ENCODE measurements around the gene NKIRAS1. TPM values are rescaled to one million over a fixed set of nuclear protein-coding genes. Genes with fewer than 3 reads are reported as not detected.
"Not testable (repeated sequence)": the region's sequence is repeated elsewhere in the genome, so short reads cannot be mapped to it uniquely, and the experiment has no call there.

NKIRAS1 gene
- total RNA-seq, 6 experiments from 2014 or later = 7.0 to 14.2 (median 8.5) TPM

DNA sequence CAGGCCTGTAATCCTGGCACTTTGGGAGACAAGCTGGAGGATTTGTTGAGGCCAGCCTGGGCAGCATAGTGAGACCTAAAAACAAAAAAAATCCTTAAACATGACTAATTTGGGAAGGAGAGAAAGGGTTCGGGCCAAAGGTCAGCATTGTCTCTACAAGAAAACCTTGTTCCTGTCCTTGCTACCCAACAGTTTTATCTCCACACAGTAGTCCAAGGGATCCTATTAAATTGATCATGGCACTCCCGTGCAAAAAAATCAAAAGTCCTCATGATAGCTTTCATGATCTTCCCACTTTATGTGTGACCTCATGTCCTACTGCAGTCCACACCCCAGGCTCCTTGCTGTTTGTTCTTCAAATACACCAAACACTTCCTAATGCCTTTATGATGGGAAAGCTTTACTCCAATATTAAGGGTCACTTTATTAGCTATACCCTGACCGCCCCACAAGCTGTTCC is 4.3 kb upstream of the NKIRAS1 start:
- no peak for TF ChIP-seq POLR2A (IDR thresholded peaks at IDR 0.05)
- TF ChIP-seq, protein P1, sequence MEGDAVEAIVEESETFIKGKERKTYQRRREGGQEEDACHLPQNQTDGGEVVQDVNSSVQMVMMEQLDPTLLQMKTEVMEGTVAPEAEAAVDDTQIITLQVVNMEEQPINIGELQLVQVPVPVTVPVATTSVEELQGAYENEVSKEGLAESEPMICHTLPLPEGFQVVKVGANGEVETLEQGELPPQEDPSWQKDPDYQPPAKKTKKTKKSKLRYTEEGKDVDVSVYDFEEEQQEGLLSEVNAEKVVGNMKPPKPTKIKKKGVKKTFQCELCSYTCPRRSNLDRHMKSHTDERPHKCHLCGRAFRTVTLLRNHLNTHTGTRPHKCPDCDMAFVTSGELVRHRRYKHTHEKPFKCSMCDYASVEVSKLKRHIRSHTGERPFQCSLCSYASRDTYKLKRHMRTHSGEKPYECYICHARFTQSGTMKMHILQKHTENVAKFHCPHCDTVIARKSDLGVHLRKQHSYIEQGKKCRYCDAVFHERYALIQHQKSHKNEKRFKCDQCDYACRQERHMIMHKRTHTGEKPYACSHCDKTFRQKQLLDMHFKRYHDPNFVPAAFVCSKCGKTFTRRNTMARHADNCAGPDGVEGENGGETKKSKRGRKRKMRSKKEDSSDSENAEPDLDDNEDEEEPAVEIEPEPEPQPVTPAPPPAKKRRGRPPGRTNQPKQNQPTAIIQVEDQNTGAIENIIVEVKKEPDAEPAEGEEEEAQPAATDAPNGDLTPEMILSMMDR (IDR thresholded peaks at IDR 0.05) = no peak
- H3K4me1 ChIP-seq = peaks cover 0 to 10% (median 5%) of the 10 kb centered on the region in 4 donors
- no peak overlapping the region for H3K27ac ChIP-seq
- peaks cover 0 to 24% (median 12%) of the 10 kb centered on the region in 4 donors for H3K36me3 ChIP-seq
- WGBS (ENCODE audit: insufficient coverage, low coverage, low lambda C conversion rate, missing lambda C conversion rate) = 96% methylated on average over 2 of the region's 3 CpGs
- no peak for ATAC-seq
- intact Hi-C loops (cut with DNase I) = no loop called here
- no peak overlapping the region for H3K4me3 ChIP-seq
- H3K9me3 ChIP-seq = no peaks in the 10 kb centered on the region
- H3K27me3 ChIP-seq = no peaks in the 10 kb centered on the region
- DNase-seq = no peak

- TF ChIP-seq, protein P1 (IDR thresholded peaks at IDR 0.05) = no peak
- no peak for TF ChIP-seq POLR2A (IDR thresholded peaks at IDR 0.05)
- WGBS (ENCODE audit: insufficient coverage, low coverage, low lambda C conversion rate, missing lambda C conversion rate) = 84% methylated on average over 5 of the region's 5 CpGs
- intact Hi-C loops (cut with DNase I) = no loop called here
- H3K27me3 ChIP-seq = no peaks in the 10 kb centered on the region
- peaks cover 0 to 24% (median 12%) of the 10 kb centered on the region in 4 donors for H3K36me3 ChIP-seq
- DNase-seq (no peak), ATAC-seq (no peak)
- no peak overlapping the region for H3K4me3 ChIP-seq
- no peak overlapping the region for H3K27ac ChIP-seq
- H3K4me1 ChIP-seq = peaks cover 0 to 15% (median 6%) of the 10 kb centered on the region in 4 donors
- no peaks in the 10 kb centered on the region for H3K9me3 ChIP-seq
Measured at GRCh38 chr3:23920151-23920655, 3.4 kb upstream of the NKIRAS1 start.

DNA sequence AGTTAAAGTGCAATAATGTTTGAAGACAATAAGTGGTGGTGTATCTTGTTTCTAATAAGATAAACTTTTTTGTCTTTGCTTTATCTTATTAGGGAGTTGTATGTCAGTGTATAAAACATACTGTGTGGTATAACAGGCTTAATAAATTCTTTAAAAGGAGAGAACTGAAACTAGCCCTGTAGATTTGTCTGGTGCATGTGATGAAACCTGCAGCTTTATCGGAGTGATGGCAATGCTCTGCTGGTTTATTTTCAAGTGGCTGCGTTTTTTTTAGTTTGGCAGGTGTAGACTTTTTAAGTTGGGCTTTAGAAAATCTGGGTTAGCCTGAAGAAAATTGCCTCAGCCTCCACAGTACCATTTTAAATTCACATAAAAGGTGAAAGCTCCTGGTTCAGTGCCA is 2.8 kb upstream of the NKIRAS1 start:
- TF ChIP-seq, protein P1 (IDR thresholded peaks at IDR 0.05) = no peak
- no peak for TF ChIP-seq POLR2A (IDR thresholded peaks at IDR 0.05)
- Histone ChIP-seq H3K9me3 (no peaks in the 10 kb centered on the region), H3K36me3 (peaks cover 0 to 24% (median 12%) of the 10 kb centered on the region in 4 donors), H3K27me3 (no peaks in the 10 kb centered on the region), H3K27ac (no peak overlapping the region), H3K4me1 (peaks cover 0 to 19% (median 7%) of the 10 kb centered on the region in 4 donors), H3K4me3 (no peak overlapping the region)
- DNase-seq (no peak), ATAC-seq (no peak)
- intact Hi-C loops (cut with DNase I) = no loop called here
- WGBS (ENCODE audit: insufficient coverage, low coverage, low lambda C conversion rate, missing lambda C conversion rate) = 58% methylated on average over 2 of the region's 2 CpGs

GRCh38 chr3:23918331-23918730 is 1.5 kb upstream of the NKIRAS1 start:
- ATAC-seq; intact Hi-C loops (cut with DNase I); H3K27me3 ChIP-seq; DNase-seq; H3K9me3 ChIP-seq: not testable (repeated sequence)
- H3K4me1 ChIP-seq = peaks cover 0 to 29% (median 12%) of the 10 kb centered on the region in 4 donors
- H3K36me3 ChIP-seq = peaks cover 0 to 24% (median 12%) of the 10 kb centered on the region in 4 donors
- peak overlapping the region; percentile 89 to 96 (median 91) for H3K4me3 ChIP-seq
- H3K27ac ChIP-seq = peak overlapping the region; percentile 87 to 98 (median 94)
- 13% methylated on average over 12 of the region's 12 CpGs for WGBS (ENCODE audit: insufficient coverage, low coverage, low lambda C conversion rate, missing lambda C conversion rate)

GRCh38 chr3:23917679-23918303 is 1.0 kb upstream of the NKIRAS1 start:
- peak in 3 of 4 donors; percentile 46 to 59 (median 56) for ATAC-seq
- intact Hi-C loops (cut with DNase I) = not testable (repeated sequence)

More at GRCh38 chr3:23917679-23918303, 1.0 kb upstream of the NKIRAS1 start:
- Histone ChIP-seq H3K36me3 (peaks cover 0 to 24% (median 12%) of the 10 kb centered on the region in 4 donors), H3K27ac (peak overlapping the region; percentile 87 to 98 (median 94)), H3K4me3 (peak overlapping the region; percentile 89 to 96 (median 91)), H3K4me1 (peaks cover 0 to 29% (median 12%) of the 10 kb centered on the region in 4 donors)
- not testable (repeated sequence) for H3K9me3 ChIP-seq, H3K27me3 ChIP-seq, DNase-seq
- WGBS (ENCODE audit: insufficient coverage, low coverage, low lambda C conversion rate, missing lambda C conversion rate) = 0% methylated on average over 21 of the region's 21 CpGs
